Parathyroid adenoma (tissue), 2 donors: ENCODE data around the gene HMGN1.

Experiments used
- H2AFZ ChIP-seq: fragments of 300-600 bp; sonication (generic); one replicate; pipeline ENCODE4 v1.7.0; 2017; ENCODE audit warnings: antibody characterized with exemption, mild to moderate bottlenecking
- H3K27ac ChIP-seq: fragments of 300-600 bp; sonication (generic); one replicate; pipeline ENCODE4 v1.7.0; 2017
- H3K27me3 ChIP-seq: fragments of 300-600 bp; sonication (generic); one replicate; pipeline ENCODE4 v1.7.0; 2017; ENCODE audit warnings: low read length; ENCODE audit not compliant: control insufficient read depth, insufficient read depth
- H3K36me3 ChIP-seq: fragments of 300-600 bp; sonication (generic); one replicate; pipeline ENCODE4 v1.7.0; 2017; ENCODE audit warnings: low read length; ENCODE audit not compliant: control insufficient read depth, insufficient read depth
- H3K4me1 ChIP-seq: fragments of 300-600 bp; sonication (generic); one replicate; pipeline ENCODE4 v1.7.0; 2017; ENCODE audit warnings: control low read depth
- H3K4me2 ChIP-seq: fragments of 300-600 bp; sonication (generic); one replicate; pipeline ENCODE4 v1.7.0; 2017; ENCODE audit warnings: low read length
- H3K4me3 ChIP-seq: fragments of 300-600 bp; sonication (generic); one replicate; pipeline ENCODE4 v1.7.0; 2017; ENCODE audit warnings: low read depth, low read length
- H3K79me2 ChIP-seq: fragments of 300-600 bp; sonication (generic); one replicate; pipeline ENCODE4 v1.7.0; 2017; ENCODE audit warnings: control low read depth
- H3K9ac ChIP-seq: fragments of 300-600 bp; sonication (generic); one replicate; pipeline ENCODE4 v1.7.0; 2017; ENCODE audit warnings: mild to moderate bottlenecking
- H3K9me3 ChIP-seq: fragments of 300-600 bp; sonication (generic); one replicate; pipeline ENCODE4 v1.7.0; 2017; ENCODE audit warnings: low read length; ENCODE audit not compliant: control insufficient read depth
- CTCF ChIP-seq: fragments of 300-600 bp; sonication (generic); IDR thresholded peaks from one replicate; pipeline ENCODE4 v1.7.0; 2017; ENCODE audit warnings: antibody characterized with exemption, mild to moderate bottlenecking
- donor health status: primary hyperparathyroidism.

Gene HMGN1

GRCh38 chr21:39348355-39349210 lies at the start of gene HMGN1:
Gene HMGN1, minus strand, starts transcription at chr21:39349088. Its CDS starts 171 bp downstream, at chr21:39348917.
- H3K9ac ChIP-seq = no peak within 1 kb of the TSS
- H3K9me3 ChIP-seq = no peaks in the 10 kb centered on the region
- peak within 1 kb of the TSS; percentile 86 for H3K4me3 ChIP-seq
- peak within 1 kb of the TSS; percentile 81 for H3K27ac ChIP-seq
- H3K79me2 ChIP-seq = no peaks in the 10 kb centered on the region
- H2AFZ ChIP-seq = peak within 1 kb of the TSS; percentile 93
- H3K27me3 ChIP-seq = no peaks in the 10 kb centered on the region
- no peaks in the 10 kb centered on the region for H3K36me3 ChIP-seq
- H3K4me2 ChIP-seq = peak within 1 kb of the TSS; percentile 79
- H3K4me1 ChIP-seq = no peaks in the 10 kb centered on the region
- TF ChIP-seq CTCF = no peak

GRCh38 chr21:39397646-39398385 lies 48.9 kb upstream of the HMGN1 start:
- Histone ChIP-seq H3K4me1 (no peaks in the 10 kb centered on the region), H3K9ac (no peak overlapping the region), H3K79me2 (no peaks in the 10 kb centered on the region), H3K27ac (no peak overlapping the region), H3K9me3 (no peaks in the 10 kb centered on the region), H2AFZ (no peak overlapping the region), H3K4me3 (no peak overlapping the region), H3K4me2 (no peak overlapping the region), H3K36me3 (no peaks in the 10 kb centered on the region), H3K27me3 (no peaks in the 10 kb centered on the region)
- TF ChIP-seq CTCF = no peak

- Histone ChIP-seq H3K4me3 (no peak overlapping the region), H3K36me3 (no peaks in the 10 kb centered on the region), H3K27me3 (no peaks in the 10 kb centered on the region), H3K79me2 (peaks cover 8% of the 10 kb centered on the region), H3K9me3 (no peaks in the 10 kb centered on the region), H3K4me1 (no peaks in the 10 kb centered on the region), H3K27ac (no peak overlapping the region), H3K9ac (no peak overlapping the region), H3K4me2 (no peak overlapping the region), H2AFZ (no peak overlapping the region)
- TF ChIP-seq CTCF = no peak
These were observed 44.1 kb upstream of the HMGN1 start for GRCh38 chr21:39392981-39393380.

- Histone ChIP-seq H2AFZ (no peak overlapping the region), H3K79me2 (peaks cover 8% of the 10 kb centered on the region), H3K4me2 (no peak overlapping the region), H3K4me1 (peaks cover 4% of the 10 kb centered on the region), H3K27ac (no peak overlapping the region), H3K4me3 (no peak overlapping the region), H3K36me3 (no peaks in the 10 kb centered on the region), H3K9ac (no peak overlapping the region), H3K27me3 (no peaks in the 10 kb centered on the region), H3K9me3 (no peaks in the 10 kb centered on the region)
- TF ChIP-seq CTCF = no peak
These were observed 41.4 kb upstream of the HMGN1 start for GRCh38 chr21:39390212-39390765.
